IPS DF 6.9 (cell line): Measurements from ENCODE around the gene NCS1.
A peak's percentile ranks its signal among the peaks of the same experiment; 100 is the strongest.

ENCODE experiments used
- DNase-seq: peaks from one replicate; pipeline ENCODE4 v3.0.0-alpha.2; 2013; ENCODE audit warnings: low read depth, low spot score
- H3K27ac ChIP-seq: one replicate; pipeline ENCODE4 v1.5.1; 2013; ENCODE audit warnings: low read length, control low read depth
- H3K27me3 ChIP-seq: 2 replicates; pipeline ENCODE4 v1.6.1; 2013; ENCODE audit warnings: mild to moderate bottlenecking, low read length; ENCODE audit not compliant: control insufficient read depth, insufficient read depth
- H3K36me3 ChIP-seq: 2 replicates; pipeline ENCODE4 v1.6.1; 2013; ENCODE audit warnings: low read length; ENCODE audit not compliant: control insufficient read depth, insufficient read depth
- H3K4me1 ChIP-seq: 2 replicates; pipeline ENCODE4 v1.6.1; 2013; ENCODE audit warnings: low read length; ENCODE audit not compliant: control insufficient read depth, insufficient read depth
- H3K4me3 ChIP-seq: 2 replicates; pipeline ENCODE4 v1.5.1; 2013; ENCODE audit warnings: mild to moderate bottlenecking, low read length
- H3K9me3 ChIP-seq: 2 replicates; pipeline ENCODE4 v1.6.1; 2013; ENCODE audit warnings: low read length, inconsistent platforms; ENCODE audit not compliant: control insufficient read depth, insufficient read depth
- WGBS: extraction: QIAGEN DNeasy Blood & Tissue Kit; methylation state at CpG from one replicate; pipeline ENCODE4 v1.1.7; 2013; ENCODE audit warnings: mixed read lengths, missing lambda C conversion rate; ENCODE audit not compliant: insufficient read length, insufficient coverage; 5-methylcytosine and 5-hydroxymethylcytosine counted together

The NCS1 gene

GRCh38 chr9:130137641-130138081 is 34.5 kb upstream of the NCS1 start:
- no peak overlapping the region for H3K27ac ChIP-seq
- H3K36me3 ChIP-seq: no peaks in the 10 kb centered on the region
- H3K4me3 ChIP-seq: no peak overlapping the region
- peaks cover 6% of the 10 kb centered on the region for H3K4me1 ChIP-seq
- DNase-seq: no peak
- H3K27me3 ChIP-seq: no peaks in the 10 kb centered on the region
- no CpG with 5 or more reads among the region's 11 CpGs for WGBS
- H3K9me3 ChIP-seq: no peaks in the 10 kb centered on the region

- H3K9me3 ChIP-seq: no peaks in the 10 kb centered on the region
- no peak overlapping the region for H3K4me3 ChIP-seq
- no CpG with 5 or more reads among the region's 10 CpGs for WGBS
- no peak overlapping the region for H3K27ac ChIP-seq
- no peaks in the 10 kb centered on the region for H3K27me3 ChIP-seq
- DNase-seq: peak; percentile 68
- peaks cover 6% of the 10 kb centered on the region for H3K4me1 ChIP-seq
- H3K36me3 ChIP-seq: no peaks in the 10 kb centered on the region
Observed at GRCh38 chr9:130138171-130138653, 34.0 kb upstream of the NCS1 start.

GRCh38 chr9:130138791-130139190 is 33.4 kb upstream of the NCS1 start:
- Histone ChIP-seq H3K27me3 (no peaks in the 10 kb centered on the region), H3K36me3 (no peaks in the 10 kb centered on the region), H3K4me1 (peaks cover 6% of the 10 kb centered on the region), H3K9me3 (no peaks in the 10 kb centered on the region), H3K4me3 (no peak overlapping the region), H3K27ac (no peak overlapping the region)
- no peak for DNase-seq
- WGBS: no CpG with 5 or more reads among the region's 6 CpGs

GRCh38 chr9:130139251-130139650 is 33.0 kb upstream of the NCS1 start:
- Histone ChIP-seq H3K27me3 (no peaks in the 10 kb centered on the region), H3K4me3 (no peak overlapping the region), H3K4me1 (peaks cover 6% of the 10 kb centered on the region), H3K36me3 (no peaks in the 10 kb centered on the region), H3K9me3 (no peaks in the 10 kb centered on the region), H3K27ac (no peak overlapping the region)
- DNase-seq: no peak
- WGBS: no CpG with 5 or more reads among the region's 10 CpGs

DNA sequence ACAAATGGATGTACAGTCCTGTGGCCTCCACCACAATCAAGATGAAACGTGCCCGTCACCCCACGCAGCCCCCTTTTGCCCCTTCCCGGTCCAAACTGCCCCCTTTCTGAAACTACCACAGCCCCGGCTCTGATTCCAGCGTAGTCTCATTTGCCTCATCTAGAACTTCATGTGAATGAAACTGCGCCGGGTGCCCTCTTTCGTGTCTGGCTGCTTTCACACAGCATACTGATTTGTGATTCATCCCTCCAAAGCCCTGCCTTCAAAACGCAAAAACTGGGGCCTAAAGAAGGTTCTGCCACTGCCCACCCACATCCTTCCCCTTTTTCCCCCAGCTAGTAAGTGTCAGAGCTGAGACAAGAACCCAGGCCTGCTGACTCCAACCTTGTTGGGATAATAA is 31.5 kb upstream of the NCS1 start:
- H3K4me3 ChIP-seq: no peak overlapping the region
- no peak overlapping the region for H3K27ac ChIP-seq
- DNase-seq: no peak
- H3K9me3 ChIP-seq: no peaks in the 10 kb centered on the region
- H3K36me3 ChIP-seq: no peaks in the 10 kb centered on the region
- no CpG with 5 or more reads among the region's 10 CpGs for WGBS
- H3K27me3 ChIP-seq: no peaks in the 10 kb centered on the region
- H3K4me1 ChIP-seq: peaks cover 6% of the 10 kb centered on the region

GRCh38 chr9:130142056-130142455 is 30.1 kb upstream of the NCS1 start:
- Histone ChIP-seq H3K4me3 (no peak overlapping the region), H3K27ac (no peak overlapping the region), H3K36me3 (no peaks in the 10 kb centered on the region), H3K4me1 (peaks cover 6% of the 10 kb centered on the region), H3K27me3 (no peaks in the 10 kb centered on the region), H3K9me3 (no peaks in the 10 kb centered on the region)
- DNase-seq: no peak
- WGBS: no CpG with 5 or more reads among the region's 12 CpGs

- Histone ChIP-seq H3K4me3 (no peak overlapping the region), H3K9me3 (no peaks in the 10 kb centered on the region), H3K36me3 (no peaks in the 10 kb centered on the region), H3K4me1 (peaks cover 6% of the 10 kb centered on the region), H3K27ac (no peak overlapping the region), H3K27me3 (no peaks in the 10 kb centered on the region)
- no CpG with 5 or more reads among the region's 6 CpGs for WGBS
- DNase-seq: no peak
Observed at GRCh38 chr9:130142641-130143040, 29.6 kb upstream of the NCS1 start.

GRCh38 chr9:130143279-130143893 is 28.8 kb upstream of the NCS1 start:
- DNase-seq: no peak
- H3K9me3 ChIP-seq: no peaks in the 10 kb centered on the region
- no CpG with 5 or more reads among the region's 24 CpGs for WGBS
- H3K4me3 ChIP-seq: no peak overlapping the region
- H3K27me3 ChIP-seq: no peaks in the 10 kb centered on the region
- peaks cover 3% of the 10 kb centered on the region for H3K4me1 ChIP-seq
- H3K36me3 ChIP-seq: no peaks in the 10 kb centered on the region
- no peak overlapping the region for H3K27ac ChIP-seq

DNA sequence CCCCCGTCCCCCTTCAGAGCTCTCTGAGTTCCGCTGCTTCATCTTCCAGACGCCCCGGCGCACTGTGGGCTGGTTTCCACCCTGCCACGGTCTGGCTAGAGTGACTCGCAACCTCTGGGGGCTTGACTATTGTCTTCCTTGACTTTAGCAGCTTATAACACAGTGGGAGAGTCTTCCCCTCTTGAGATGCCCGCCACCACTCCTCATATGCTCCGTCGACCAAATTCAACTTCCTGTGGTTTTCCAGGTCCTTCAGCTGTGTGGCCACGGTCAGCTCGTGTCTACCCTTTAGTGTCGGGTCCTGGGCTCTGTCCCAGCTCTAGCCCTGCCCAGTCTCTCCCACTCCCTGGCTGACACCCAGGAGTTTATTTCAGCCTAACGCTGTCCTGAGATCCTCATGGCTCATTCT is 28.2 kb upstream of the NCS1 start:
- WGBS: no CpG with 5 or more reads among the region's 14 CpGs
- H3K9me3 ChIP-seq: no peaks in the 10 kb centered on the region
- H3K27me3 ChIP-seq: no peaks in the 10 kb centered on the region
- no peaks in the 10 kb centered on the region; the same call in 1 of the 2 replicates for H3K4me1 ChIP-seq
- H3K4me3 ChIP-seq: no peak overlapping the region
- no peak overlapping the region for H3K27ac ChIP-seq
- no peak for DNase-seq
- no peaks in the 10 kb centered on the region for H3K36me3 ChIP-seq

GRCh38 chr9:130144703-130145102 is 27.5 kb upstream of the NCS1 start:
- no peaks in the 10 kb centered on the region for H3K27me3 ChIP-seq
- no peaks in the 10 kb centered on the region for H3K9me3 ChIP-seq
- no peak for DNase-seq
- H3K36me3 ChIP-seq: no peaks in the 10 kb centered on the region
- H3K27ac ChIP-seq: no peak overlapping the region
- no peaks in the 10 kb centered on the region; the same call in 1 of the 2 replicates for H3K4me1 ChIP-seq
- no CpG with 5 or more reads among the region's 5 CpGs for whole genome bisulfite sequencing
- H3K4me3 ChIP-seq: no peak overlapping the region

DNA sequence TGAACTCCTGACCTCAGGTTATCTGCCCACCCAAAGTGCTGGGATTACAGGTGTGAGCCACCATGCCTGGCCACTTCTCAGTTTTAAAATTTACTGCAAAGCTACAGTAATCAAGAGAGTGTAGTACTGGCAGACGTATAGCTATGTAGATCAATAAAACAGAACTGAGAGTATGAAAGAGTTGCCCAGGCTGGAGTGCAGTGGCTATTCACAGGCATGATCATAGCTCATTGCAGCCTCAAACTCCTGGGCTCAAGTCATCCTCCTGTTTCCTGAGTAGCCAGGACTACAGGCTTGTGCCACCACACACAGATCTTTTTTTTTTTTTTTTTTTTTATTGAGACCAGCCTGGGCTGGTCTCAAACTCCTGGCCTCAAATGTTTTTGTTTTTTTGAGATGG is 26.5 kb upstream of the NCS1 start:
- Histone ChIP-seq H3K27me3 (no peaks in the 10 kb centered on the region), H3K36me3 (no peaks in the 10 kb centered on the region), H3K27ac (no peak overlapping the region), H3K4me3 (no peak overlapping the region), H3K4me1 (no peaks in the 10 kb centered on the region; the same call in 1 of the 2 replicates), H3K9me3 (no peaks in the 10 kb centered on the region)
- DNase-seq: no peak
- WGBS: no CpG with 5 or more reads among the region's 1 CpG
